ENCODE measurements around the gene ATP2A1.
A peak's percentile ranks its signal among the peaks of the same experiment; 100 is the strongest.

Gene ATP2A1

GRCh38 chr16:28951410-28951943 is 73.2 kb downstream of the ATP2A1 start:
- Histone ChIP-seq H3K27ac (peak overlapping the region; percentile 34), H3K27me3 (replicated peaks) (no peaks in the 10 kb centered on the region), H3K36me3 (replicated peaks) (peaks cover 9% of the 10 kb centered on the region), H3K4me3 (ENCODE audit: low read depth, low read length) (peak overlapping the region; percentile 80)
- no peak for TF ChIP-seq CTCF (IDR thresholded peaks at IDR 0.05; ENCODE audit: low read depth, low read length, missing control alignments)
- DNase-seq, result no peak
- in situ Hi-C loops (cut with HindIII; ENCODE audit: low pct_ligation_motif_present, low sequenced_read_pairs), result no loop called here

All from brain microvascular endothelial cell (primary cell).